A549 (cell line): ENCODE data around the gene SCD.

ENCODE experiments used
- EP300 ChIP-seq, 2 experiments: fragments of >200 bp; sonication (Bioruptor Twin); formaldehyde crosslinking; IDR thresholded peaks; 2 replicates in 1 of 2; 3 replicates in 1 of 2; pipeline ENCODE4 v1.6.1; 2016 to 2017
- JUN ChIP-seq, 2 experiments: fragments of >200 bp; sonication (Bioruptor Twin); formaldehyde crosslinking; IDR thresholded peaks; 2 replicates in 1 of 2; 3 replicates in 1 of 2; pipeline ENCODE4 v1.6.1; 2016 to 2017
- POLR2A ChIP-seq: IDR thresholded peaks from 2 replicates; pipeline ENCODE4 v1.6.1; 2012; ENCODE audit warnings: mild to moderate bottlenecking, low read length
- TF ChIP-seq, protein P1 (sequence below): fragments of >200 bp; sonication (Bioruptor Twin); formaldehyde crosslinking; IDR thresholded peaks from 3 replicates; pipeline ENCODE4 v1.5.1; 2016
- TF ChIP-seq, protein P2 (sequence below): fragments of 450-650 bp; IDR thresholded peaks from 2 replicates; pipeline ENCODE4 v1.6.1; 2014; ENCODE audit warnings: antibody characterized with exemption

DNA sequence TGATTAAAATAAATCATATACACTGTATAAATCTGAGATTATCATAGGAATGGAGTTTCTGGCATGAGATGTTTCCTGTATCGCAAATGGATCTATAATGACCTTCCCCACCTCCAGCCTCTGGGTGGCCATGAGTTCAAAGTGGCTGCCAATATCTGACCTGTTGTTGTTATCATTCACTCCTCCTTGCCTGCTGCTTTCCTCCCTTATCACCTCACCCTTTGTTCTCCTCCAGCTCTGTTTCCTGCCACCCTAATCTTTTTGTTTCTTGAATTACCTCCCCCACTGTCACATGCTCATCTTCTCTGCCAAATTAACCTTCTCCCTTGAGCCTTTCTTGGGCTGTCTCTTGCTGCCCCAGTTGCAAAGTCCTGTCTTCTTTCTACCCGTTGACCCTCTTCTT, 12.0 kb downstream of the SCD start:
- TF ChIP-seq, protein P1, sequence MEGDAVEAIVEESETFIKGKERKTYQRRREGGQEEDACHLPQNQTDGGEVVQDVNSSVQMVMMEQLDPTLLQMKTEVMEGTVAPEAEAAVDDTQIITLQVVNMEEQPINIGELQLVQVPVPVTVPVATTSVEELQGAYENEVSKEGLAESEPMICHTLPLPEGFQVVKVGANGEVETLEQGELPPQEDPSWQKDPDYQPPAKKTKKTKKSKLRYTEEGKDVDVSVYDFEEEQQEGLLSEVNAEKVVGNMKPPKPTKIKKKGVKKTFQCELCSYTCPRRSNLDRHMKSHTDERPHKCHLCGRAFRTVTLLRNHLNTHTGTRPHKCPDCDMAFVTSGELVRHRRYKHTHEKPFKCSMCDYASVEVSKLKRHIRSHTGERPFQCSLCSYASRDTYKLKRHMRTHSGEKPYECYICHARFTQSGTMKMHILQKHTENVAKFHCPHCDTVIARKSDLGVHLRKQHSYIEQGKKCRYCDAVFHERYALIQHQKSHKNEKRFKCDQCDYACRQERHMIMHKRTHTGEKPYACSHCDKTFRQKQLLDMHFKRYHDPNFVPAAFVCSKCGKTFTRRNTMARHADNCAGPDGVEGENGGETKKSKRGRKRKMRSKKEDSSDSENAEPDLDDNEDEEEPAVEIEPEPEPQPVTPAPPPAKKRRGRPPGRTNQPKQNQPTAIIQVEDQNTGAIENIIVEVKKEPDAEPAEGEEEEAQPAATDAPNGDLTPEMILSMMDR = no peak
- no peak for TF ChIP-seq EP300 (IDR thresholded peaks at IDR 0.05)
- TF ChIP-seq POLR2A = no peak
- TF ChIP-seq, protein P2, sequence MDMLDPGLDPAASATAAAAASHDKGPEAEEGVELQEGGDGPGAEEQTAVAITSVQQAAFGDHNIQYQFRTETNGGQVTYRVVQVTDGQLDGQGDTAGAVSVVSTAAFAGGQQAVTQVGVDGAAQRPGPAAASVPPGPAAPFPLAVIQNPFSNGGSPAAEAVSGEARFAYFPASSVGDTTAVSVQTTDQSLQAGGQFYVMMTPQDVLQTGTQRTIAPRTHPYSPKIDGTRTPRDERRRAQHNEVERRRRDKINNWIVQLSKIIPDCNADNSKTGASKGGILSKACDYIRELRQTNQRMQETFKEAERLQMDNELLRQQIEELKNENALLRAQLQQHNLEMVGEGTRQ = no peak
- TF ChIP-seq JUN (IDR thresholded peaks at IDR 0.05) = no peak
